ENCODE results near the gene ADAMTSL1. TPM values are rescaled to one million over a fixed set of nuclear protein-coding genes. Genes with fewer than 3 reads are reported as not detected.

Gene ADAMTSL1
- total and polyA plus RNA-seq, 2 of the 8 experiments (the other 6 are each of a cell fraction or from before 2014, with no cell fraction given): 0.84 to 1.1 TPM

- TF ChIP-seq KDM1A (IDR thresholded peaks at IDR 0.05; ENCODE audit: borderline replicate concordance, low read length): no peak
- TF ChIP-seq EZH2 (IDR thresholded peaks at IDR 0.05; ENCODE audit: low read depth, low read length, severe bottlenecking): no peak
- no peak for TF ChIP-seq GTF2F1 (IDR thresholded peaks at IDR 0.05; ENCODE audit: borderline replicate concordance, low read depth, low read length)
These were observed 99.1 kb downstream of the ADAMTSL1 start (continued) for GRCh38 chr9:18573021-18573556.

Data from H1 (cell line).